SK-N-MC (cell line): ENCODE data around the gene COPE.

Experiments used
- EZH2 ChIP-seq: fragments of 200-600 bp; sonication (generic); IDR thresholded peaks from one replicate; pipeline ENCODE4 v1.6.1; 2017; ENCODE audit warnings: antibody characterized with exemption
- POLR2AphosphoS5 ChIP-seq: IDR thresholded peaks from 2 replicates; pipeline ENCODE4 v1.6.1; 2012; ENCODE audit warnings: mild to moderate bottlenecking, low read depth, low read length, borderline replicate concordance

DNA sequence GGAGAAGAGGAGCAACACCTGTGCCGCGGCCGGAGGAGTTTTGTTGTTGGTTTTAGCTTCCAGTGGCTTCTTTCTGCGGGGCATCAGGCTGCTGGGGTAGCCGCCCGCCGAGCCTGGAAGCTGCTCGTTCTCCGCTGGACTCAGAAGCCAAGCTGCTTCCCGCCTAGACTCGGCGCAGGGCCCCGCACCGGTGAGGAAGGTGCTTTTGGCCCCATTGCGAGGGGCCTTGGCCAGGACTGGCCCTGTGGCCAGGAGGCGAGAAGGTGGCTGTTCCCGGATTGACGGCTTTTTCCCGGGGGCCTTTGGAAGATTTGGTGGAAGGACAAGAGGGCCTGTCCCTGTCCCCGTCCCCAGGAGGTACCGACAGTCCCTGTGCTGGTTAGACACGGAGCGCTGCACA is 52.0 kb downstream of the COPE start:
- TF ChIP-seq EZH2 (no peak), POLR2AphosphoS5 (no peak)
